ENCODE results near the gene CREB3L1.

The CREB3L1 gene

DNA sequence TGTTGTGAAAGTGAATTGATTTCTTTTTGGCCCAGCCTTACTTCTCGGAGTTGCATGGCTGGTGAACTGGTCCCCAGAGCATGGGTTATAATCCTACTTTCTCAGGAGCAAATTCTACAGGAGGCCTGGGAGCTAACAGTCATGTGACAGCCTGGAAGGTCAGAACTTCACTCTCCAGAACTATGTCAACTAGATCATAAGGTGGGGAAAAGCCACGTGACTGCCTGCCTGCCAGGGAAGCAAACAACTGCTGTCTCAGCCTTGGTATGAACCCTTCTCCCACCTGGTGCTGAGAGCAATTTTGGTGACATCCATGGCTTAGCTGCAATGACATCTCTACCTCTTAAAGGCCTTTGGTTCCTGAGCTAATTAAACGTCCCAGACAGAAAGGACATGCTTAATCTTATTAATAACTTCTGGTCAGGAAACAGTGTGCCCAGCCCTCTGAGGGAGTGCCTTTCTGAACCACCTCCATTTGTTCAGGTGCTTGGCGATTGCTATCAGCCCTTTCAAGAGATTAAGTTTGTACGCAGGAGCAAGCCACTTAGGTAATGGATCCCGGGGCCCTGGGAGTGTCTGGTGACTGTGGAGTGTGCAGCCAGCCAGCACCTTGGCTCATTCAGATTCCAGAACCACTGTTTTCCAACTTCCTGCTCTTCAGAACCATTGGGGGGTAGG is 1.4 kb upstream of the CREB3L1 start:
- H3K9me2 ChIP-seq (replicated peaks; ENCODE audit: insufficient read depth, low read length), result no peaks in the 10 kb centered on the region
- no peaks in the 10 kb centered on the region for H3K9me3 ChIP-seq (ENCODE audit: insufficient read depth, low read length)
- no peak overlapping the region for H3K4me2 ChIP-seq (ENCODE audit: low read depth, low read length, poor library complexity, severe bottlenecking)
- no peak overlapping the region for H3K27ac ChIP-seq (ENCODE audit: low read depth, low read length)
- H3K79me2 ChIP-seq (ENCODE audit: insufficient read depth, low read length), result no peaks in the 10 kb centered on the region
- H3K9ac ChIP-seq (ENCODE audit: low read length), result no peak overlapping the region
- no peak for TF ChIP-seq CTCF (IDR thresholded peaks at IDR 0.05; ENCODE audit: insufficient read depth, low read length, poor library complexity, severe bottlenecking)
- no peak for TF ChIP-seq EZH2phosphoT487 (conservative IDR thresholded peaks at IDR 0.05; ENCODE audit: low read length)
- H4K20me1 ChIP-seq (ENCODE audit: low read depth, low read length), result no peaks in the 10 kb centered on the region
- H3K4me3 ChIP-seq (ENCODE audit: insufficient read depth, low read length, poor library complexity, severe bottlenecking), result no peak overlapping the region
- no peak overlapping the region for H2AFZ ChIP-seq (ENCODE audit: low read depth, low read length, severe bottlenecking)
- H3K27me3 ChIP-seq (ENCODE audit: low read length), result no peaks in the 10 kb centered on the region
- no peaks in the 10 kb centered on the region for H3K36me3 ChIP-seq (ENCODE audit: low read length)
- H3F3A ChIP-seq (ENCODE audit: insufficient read depth), result no peaks in the 10 kb centered on the region

DNA sequence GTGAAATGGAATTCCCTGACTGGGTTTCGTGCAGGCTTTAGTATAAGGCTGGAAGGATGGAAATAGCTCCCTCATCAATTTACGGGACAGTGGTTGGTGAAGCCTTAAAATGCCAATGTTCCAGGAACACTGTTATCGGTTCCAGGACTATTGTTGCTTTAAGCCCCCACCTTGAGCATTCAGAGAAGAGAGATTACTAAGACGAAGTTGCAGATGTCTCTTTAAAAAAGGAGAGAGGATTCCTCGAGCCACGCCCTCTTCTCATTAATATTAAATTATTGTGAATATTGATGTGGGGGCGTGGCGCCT is 195 bp upstream of the CREB3L1 start:
- Histone ChIP-seq H2AFZ (ENCODE audit: low read depth, low read length, severe bottlenecking) (no peak overlapping the region), H3K4me2 (ENCODE audit: low read depth, low read length, poor library complexity, severe bottlenecking) (no peak overlapping the region), H3K9ac (ENCODE audit: low read length) (no peak overlapping the region), H3K27ac (ENCODE audit: low read depth, low read length) (no peak overlapping the region), H3F3A (ENCODE audit: insufficient read depth) (no peaks in the 10 kb centered on the region), H3K9me3 (ENCODE audit: insufficient read depth, low read length) (no peaks in the 10 kb centered on the region), H3K27me3 (ENCODE audit: low read length) (0 out of 2 replicates have a peak, but pooled peaks cover under 1% of the 10 kb centered on the region), H4K20me1 (ENCODE audit: low read depth, low read length) (no peaks in the 10 kb centered on the region), H3K9me2 (replicated peaks; ENCODE audit: insufficient read depth, low read length) (no peaks in the 10 kb centered on the region), H3K79me2 (ENCODE audit: insufficient read depth, low read length) (no peaks in the 10 kb centered on the region), H3K4me3 (ENCODE audit: insufficient read depth, low read length, poor library complexity, severe bottlenecking) (no peak overlapping the region), H3K36me3 (ENCODE audit: low read length) (no peaks in the 10 kb centered on the region)
- TF ChIP-seq EZH2phosphoT487 (conservative IDR thresholded peaks at IDR 0.05; ENCODE audit: low read length), result no peak
- no peak for TF ChIP-seq CTCF (IDR thresholded peaks at IDR 0.05; ENCODE audit: insufficient read depth, low read length, poor library complexity, severe bottlenecking)

DNA sequence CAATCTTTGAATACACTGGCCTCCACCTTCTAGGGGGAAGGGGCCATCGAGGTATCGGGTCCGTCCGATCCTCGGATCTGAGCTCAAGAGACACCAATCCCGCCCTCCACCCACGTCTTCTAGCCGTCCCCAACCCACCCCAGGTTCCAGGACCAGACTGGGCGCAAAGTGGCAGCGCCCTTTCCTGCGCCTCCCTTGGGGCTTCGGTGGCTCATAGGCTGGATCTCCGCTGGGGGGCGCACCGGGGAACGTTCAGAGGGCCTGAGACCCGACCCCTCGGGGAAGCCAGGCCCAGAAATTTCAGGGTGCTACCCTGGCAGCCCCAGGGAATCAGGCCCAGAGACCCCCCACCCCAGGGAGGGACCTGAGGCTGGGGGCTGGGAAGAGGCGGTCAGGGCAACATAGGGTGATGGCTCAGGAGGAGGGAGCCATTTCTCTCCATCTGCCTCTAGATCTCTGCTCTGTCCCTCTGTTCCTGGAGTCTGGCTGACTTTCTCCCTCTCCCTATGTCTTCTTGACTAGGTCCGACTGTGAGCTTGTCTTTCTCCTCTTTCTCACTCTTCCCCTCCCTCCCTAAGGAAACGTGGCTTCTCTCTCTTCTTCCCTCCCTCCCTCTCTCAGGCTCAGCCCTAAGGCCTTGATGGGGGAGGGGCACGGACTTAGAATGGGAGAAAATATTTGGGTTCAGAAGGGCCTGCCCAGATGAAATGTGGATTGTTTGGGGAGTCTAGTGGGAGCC is 1.1 kb downstream of the CREB3L1 start:
- H3F3A ChIP-seq (ENCODE audit: insufficient read depth), result no peaks in the 10 kb centered on the region
- H2AFZ ChIP-seq (ENCODE audit: low read depth, low read length, severe bottlenecking), result no peak overlapping the region
- no peak overlapping the region for H3K4me2 ChIP-seq (ENCODE audit: low read depth, low read length, poor library complexity, severe bottlenecking)
- no peak overlapping the region for H3K9ac ChIP-seq (ENCODE audit: low read length)
- no peak overlapping the region for H3K4me3 ChIP-seq (ENCODE audit: insufficient read depth, low read length, poor library complexity, severe bottlenecking)
- H3K9me2 ChIP-seq (replicated peaks; ENCODE audit: insufficient read depth, low read length), result no peaks in the 10 kb centered on the region
- H3K79me2 ChIP-seq (ENCODE audit: insufficient read depth, low read length), result no peaks in the 10 kb centered on the region
- TF ChIP-seq CTCF (IDR thresholded peaks at IDR 0.05; ENCODE audit: insufficient read depth, low read length, poor library complexity, severe bottlenecking) (no peak), EZH2phosphoT487 (conservative IDR thresholded peaks at IDR 0.05; ENCODE audit: low read length) (no peak)
- 0 out of 2 replicates have a peak, but pooled peaks cover 2% of the 10 kb centered on the region for H3K27me3 ChIP-seq (ENCODE audit: low read length)
- H4K20me1 ChIP-seq (ENCODE audit: low read depth, low read length), result no peaks in the 10 kb centered on the region
- no peak overlapping the region for H3K27ac ChIP-seq (ENCODE audit: low read depth, low read length)
- H3K36me3 ChIP-seq (ENCODE audit: low read length), result no peaks in the 10 kb centered on the region
- H3K9me3 ChIP-seq (ENCODE audit: insufficient read depth, low read length), result no peaks in the 10 kb centered on the region
